Measurements from ENCODE around the gene RCL1.

Gene RCL1

GRCh38 chr9:4844056-4844838, 51.5 kb downstream of the RCL1 start:
- no peak for DNase-seq

- DNase-seq: no peak
Observed at GRCh38 chr9:4849369-4849768, 56.6 kb downstream of the RCL1 start.

- DNase-seq: no peak
Observed at GRCh38 chr9:4850603-4851310, 58.0 kb downstream of the RCL1 start.

GRCh38 chr9:4852419-4852818, 59.7 kb downstream of the RCL1 start:
- DNase-seq: no peak

GRCh38 chr9:4854265-4854590, 61.5 kb downstream of the RCL1 start:
- DNase-seq: no peak

GRCh38 chr9:4855841-4856240, 63.1 kb downstream of the RCL1 start:
- no peak for DNase-seq

- no peak for DNase-seq
Observed at GRCh38 chr9:4857163-4857810, 64.5 kb downstream of the RCL1 start.

GRCh38 chr9:4859035-4859434, 66.3 kb downstream of the RCL1 start:
- no peak for DNase-seq

GRCh38 chr9:4860383-4860782, 67.6 kb downstream of the RCL1 start:
- DNase-seq: no peak

- no peak for DNase-seq
Observed at GRCh38 chr9:4861145-4861544, 68.4 kb downstream of the RCL1 start.

GRCh38 chr9:4861736-4862451, 69.2 kb downstream of the RCL1 start:
- DNase-seq: no peak

- DNase-seq: no peak
Observed at GRCh38 chr9:4862506-4863250, 69.9 kb downstream of the RCL1 start.

GRCh38 chr9:4864234-4864661, 71.5 kb downstream of the RCL1 start:
- no peak for DNase-seq

GRCh38 chr9:4864698-4865097, 72.0 kb downstream of the RCL1 start:
- DNase-seq: no peak

- DNase-seq: no peak
Observed at GRCh38 chr9:4865681-4866080, 72.9 kb downstream of the RCL1 start.

- no peak for DNase-seq
Observed at GRCh38 chr9:4866239-4866969, 73.7 kb downstream of the RCL1 start.

GRCh38 chr9:4873066-4873465, 80.3 kb downstream of the RCL1 start:
- DNase-seq: no peak

GRCh38 chr9:4875559-4875958, 82.8 kb downstream of the RCL1 start:
- no peak for DNase-seq

- DNase-seq: no peak
Observed at GRCh38 chr9:4879115-4879558, 86.4 kb downstream of the RCL1 start.

- DNase-seq: peak in 1 of 2 experiments; percentile 24
Observed at GRCh38 chr9:4883326-4883873, 90.7 kb downstream of the RCL1 start.

- no peak for DNase-seq
Observed at GRCh38 chr9:4886698-4887097, 94.0 kb downstream of the RCL1 start.

GRCh38 chr9:4887556-4887955, 94.8 kb downstream of the RCL1 start:
- peak; percentile 82 to 91 for DNase-seq

Measured in NCI-H446 (cell line).